CD8-positive, alpha-beta memory T cell (primary cell): ENCODE data around the gene TLE2. TPM values are rescaled to one million over a fixed set of nuclear protein-coding genes. Genes with fewer than 3 reads are reported as not detected.

ENCODE experiments used
- CTCF ChIA-PET: fragments of 350-600 bp; sonication (Branson Sonifier 250); formaldehyde crosslinking; loops from one replicate; lab custom pipeline; 2021; ENCODE audit warnings: antibody characterized with exemption; lab: Charles Lee
- POLR2A ChIA-PET: fragments of 350-600 bp; sonication (Branson Sonifier 250); formaldehyde crosslinking; loops from one replicate; lab custom pipeline; 2021; ENCODE audit warnings: antibody characterized with exemption; lab: Charles Lee
- DNase-seq, 5 donors: peaks; one replicate each; pipeline versions ENCODE4 v3.0.0 to v3.0.0-alpha.2; 2020 to 2022; ENCODE audit warnings: mixed read lengths in 1 of 5
- H3K27ac ChIP-seq: one replicate; pipeline ENCODE4 v1.7.0; 2013; ENCODE audit warnings: low read depth, mild to moderate bottlenecking, low read length, moderate library complexity
- H3K27me3 ChIP-seq: 2 replicates; pipeline ENCODE4 v1.7.0; 2013; ENCODE audit warnings: low read length, mild to moderate bottlenecking; ENCODE audit not compliant: insufficient read depth, poor library complexity, severe bottlenecking
- H3K36me3 ChIP-seq: 2 replicates; pipeline ENCODE4 v1.7.0; 2013; ENCODE audit warnings: mild to moderate bottlenecking, low read length, moderate library complexity; ENCODE audit not compliant: insufficient read depth
- H3K4me1 ChIP-seq: 2 replicates; pipeline ENCODE4 v1.7.0; 2013; ENCODE audit warnings: mild to moderate bottlenecking, low read length, moderate library complexity; ENCODE audit not compliant: insufficient read depth
- H3K4me3 ChIP-seq: 2 replicates; pipeline ENCODE4 v1.7.0; 2013; ENCODE audit warnings: mild to moderate bottlenecking, low read length
- H3K9me3 ChIP-seq: 2 replicates; pipeline ENCODE4 v1.7.0; 2013; ENCODE audit warnings: mild to moderate bottlenecking, low read length
- H3K27ac Mint-ChIP-seq, 8 donors: one replicate each; pipeline ENCODE4 v1.8.0; 2020 to 2021; ENCODE audit warnings: mixed read lengths in 8 of 8, mild to moderate bottlenecking in 6 of 8, inconsistent platforms in 3 of 8, moderate library complexity in 3 of 8
- H3K27me3 Mint-ChIP-seq, 2 donors: one replicate each; pipeline ENCODE4 v1.8.0; 2020 to 2021; ENCODE audit warnings: mixed read lengths in 2 of 2, mild to moderate bottlenecking in 1 of 2, moderate library complexity in 1 of 2
- H3K36me3 Mint-ChIP-seq, 3 donors: one replicate each; pipeline ENCODE4 v1.8.0; 2020 to 2021; ENCODE audit warnings: mixed read lengths in 3 of 3, inconsistent platforms in 1 of 3, mild to moderate bottlenecking in 1 of 3
- H3K4me1 Mint-ChIP-seq, 3 donors: one replicate each; pipeline ENCODE4 v1.8.0; 2020 to 2021; ENCODE audit warnings: mixed read lengths in 3 of 3, inconsistent platforms in 1 of 3, mild to moderate bottlenecking in 1 of 3
- H3K4me3 Mint-ChIP-seq, 7 donors: one replicate each; pipeline ENCODE4 v1.8.0; 2020 to 2021; ENCODE audit warnings: mixed read lengths in 7 of 7, mild to moderate bottlenecking in 6 of 7, moderate library complexity in 4 of 7, inconsistent platforms in 2 of 7
- H3K9me3 Mint-ChIP-seq, 5 donors: one replicate each; pipeline ENCODE4 v1.8.0; 2020 to 2022; ENCODE audit warnings: mixed read lengths in 5 of 5, mild to moderate bottlenecking in 3 of 5, moderate library complexity in 2 of 5, inconsistent platforms in 1 of 5
- polyA plus RNA-seq: library from polyadenylated mRNA; unstranded; fragments of 300-500 nt; fragmentation: Illumina TruSeq; gene quantifications from one replicate; pipeline ENCODE4 v1.2.3, GENCODE V29; 2021
- total RNA-seq, 2 experiments: library from RNA; stranded (reverse); gene quantifications; one replicate each; pipeline ENCODE4 v1.2.3, GENCODE V29; 2021

TLE2 gene
- total and polyA plus RNA-seq, 3 experiments from 2014 or later, result 3.8 to 5.3 (median 5.0) TPM

GRCh38 chr19:3026768-3027167 lies 2.3 kb downstream of the TLE2 start:
- H3K9me3 ChIP-seq, result no peaks in the 10 kb centered on the region
- H3K4me1 ChIP-seq, result peaks cover 22% of the 10 kb centered on the region
- no peaks in the 10 kb centered on the region for H3K36me3 ChIP-seq
- peaks cover 6 to 7% of the 10 kb centered on the region in 2 donors for H3K27me3 Mint-ChIP-seq
- H3K36me3 Mint-ChIP-seq, result no peaks in the 10 kb centered on the region
- ChIA-PET POLR2A (no interaction called here), CTCF (no interaction called here)
- H3K4me1 Mint-ChIP-seq, result peaks cover 15 to 40% (median 30%) of the 10 kb centered on the region in 3 donors
- peak overlapping the region in 2 of 7 donors; percentile 39 to 73 for H3K4me3 Mint-ChIP-seq
- no peak overlapping the region for H3K4me3 ChIP-seq
- no peak overlapping the region for H3K27ac ChIP-seq
- H3K27me3 ChIP-seq, result no peaks in the 10 kb centered on the region
- no peaks in the 10 kb centered on the region for H3K9me3 Mint-ChIP-seq
- no peak overlapping the region for H3K27ac Mint-ChIP-seq
- no peak for DNase-seq

- Histone ChIP-seq H3K27ac (no peak overlapping the region), H3K4me3 (no peak overlapping the region), H3K36me3 (no peaks in the 10 kb centered on the region), H3K4me1 (peaks cover 22% of the 10 kb centered on the region), H3K27me3 (no peaks in the 10 kb centered on the region), H3K9me3 (no peaks in the 10 kb centered on the region)
- Mint-ChIP-seq H3K36me3 (no peaks in the 10 kb centered on the region), H3K4me3 (peak overlapping the region in 3 of 7 donors; percentile 9 to 51 (median 20)), H3K4me1 (peaks cover 15 to 40% (median 26%) of the 10 kb centered on the region in 3 donors), H3K27ac (peak overlapping the region in 1 of 8 donors; percentile 68), H3K27me3 (peaks cover 6 to 7% of the 10 kb centered on the region in 2 donors), H3K9me3 (no peaks in the 10 kb centered on the region)
- ChIA-PET CTCF (no interaction called here), POLR2A (interaction anchor here (0.7 to 0.8 kb wide), 2 partner anchors 10 to 36 kb away, joined by 3 read pairs; no protein-coding TSS in a partner anchor)
- DNase-seq, result no peak
Observed at GRCh38 chr19:3025549-3025886, 3.6 kb downstream of the TLE2 start.

DNA sequence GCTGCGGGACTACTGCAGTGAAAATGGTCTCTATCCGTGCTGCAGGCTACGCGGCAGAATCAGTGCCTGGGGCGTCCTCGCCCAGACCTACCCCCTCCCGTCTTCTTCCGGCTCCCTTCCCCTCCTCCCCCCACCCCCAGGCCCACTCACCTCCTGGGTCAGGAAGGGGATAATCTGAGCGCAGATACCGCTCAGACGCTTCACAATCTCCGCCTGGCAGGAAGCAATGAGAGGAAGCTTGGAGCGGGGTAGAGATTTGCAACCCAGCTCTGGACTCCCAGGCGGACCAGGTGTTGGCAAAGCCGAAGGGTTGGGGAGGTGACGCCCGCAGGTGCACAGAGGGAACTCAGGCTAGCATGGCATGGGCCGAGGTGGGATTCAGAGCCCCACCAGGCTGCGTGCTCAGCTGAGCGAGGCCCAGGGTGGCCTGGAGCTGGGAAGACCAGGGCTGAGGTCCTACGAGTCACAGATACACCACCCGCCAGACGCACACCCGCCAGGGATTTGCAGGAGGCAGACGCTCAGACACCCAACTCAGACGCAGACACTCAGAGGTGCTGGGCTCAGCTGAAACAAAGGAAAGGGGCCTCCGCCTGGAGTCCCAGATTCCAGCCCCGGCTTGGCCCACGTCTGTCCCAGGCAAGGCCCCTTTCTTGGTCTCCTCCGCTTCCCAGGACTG lies 4.1 kb downstream of the TLE2 start:
- Histone ChIP-seq H3K4me3 (no peak overlapping the region), H3K9me3 (no peaks in the 10 kb centered on the region), H3K27me3 (no peaks in the 10 kb centered on the region), H3K36me3 (no peaks in the 10 kb centered on the region), H3K4me1 (peaks cover 22% of the 10 kb centered on the region), H3K27ac (no peak overlapping the region)
- Mint-ChIP-seq H3K4me1 (peaks cover 12 to 36% (median 24%) of the 10 kb centered on the region in 3 donors), H3K9me3 (no peaks in the 10 kb centered on the region), H3K4me3 (peak overlapping the region in 3 of 7 donors; percentile 52 to 58 (median 53)), H3K27me3 (peaks cover 6 to 7% of the 10 kb centered on the region in 2 donors), H3K27ac (peak overlapping the region in 1 of 8 donors; percentile 72), H3K36me3 (no peaks in the 10 kb centered on the region)
- DNase-seq, result no peak
- POLR2A ChIA-PET, result interaction anchor here (0.8 kb wide), 1 partner anchor 11 kb away, joined by 3 read pairs; no protein-coding TSS in a partner anchor
- CTCF ChIA-PET, result no interaction called here

GRCh38 chr19:3024509-3024869 lies 4.6 kb downstream of the TLE2 start:
- ChIA-PET POLR2A (interaction anchor here (0.8 kb wide), 1 partner anchor 11 kb away, joined by 3 read pairs; no protein-coding TSS in a partner anchor), CTCF (no interaction called here)
- DNase-seq, result no peak
- no peaks in the 10 kb centered on the region for H3K36me3 ChIP-seq
- H3K4me3 ChIP-seq, result no peak overlapping the region
- H3K4me1 ChIP-seq, result peaks cover 22% of the 10 kb centered on the region
- H3K36me3 Mint-ChIP-seq, result no peaks in the 10 kb centered on the region
- H3K27me3 Mint-ChIP-seq, result peaks cover 5 to 6% of the 10 kb centered on the region in 2 donors
- H3K4me1 Mint-ChIP-seq, result peaks cover 9 to 31% (median 20%) of the 10 kb centered on the region in 3 donors
- H3K27ac Mint-ChIP-seq, result peak overlapping the region in 1 of 8 donors; percentile 22
- no peaks in the 10 kb centered on the region for H3K9me3 ChIP-seq
- no peak overlapping the region for H3K27ac ChIP-seq
- no peaks in the 10 kb centered on the region for H3K27me3 ChIP-seq
- H3K9me3 Mint-ChIP-seq, result no peaks in the 10 kb centered on the region
- H3K4me3 Mint-ChIP-seq, result peak overlapping the region in 3 of 7 donors; percentile 41 to 53 (median 52)

GRCh38 chr19:3020321-3020960 lies 8.6 kb downstream of the TLE2 start:
- H3K9me3 ChIP-seq, result no peaks in the 10 kb centered on the region
- peaks cover 12% of the 10 kb centered on the region for H3K4me1 ChIP-seq
- ChIA-PET POLR2A (no interaction called here), CTCF (no interaction called here)
- Mint-ChIP-seq H3K4me1 (peaks cover 9 to 17% (median 11%) of the 10 kb centered on the region in 3 donors), H3K27me3 (peaks cover 1 to 6% of the 10 kb centered on the region in 2 donors), H3K36me3 (no peaks in the 10 kb centered on the region), H3K9me3 (no peaks in the 10 kb centered on the region), H3K4me3 (no peak overlapping the region), H3K27ac (no peak overlapping the region)
- DNase-seq, result no peak
- H3K27ac ChIP-seq, result no peak overlapping the region
- no peaks in the 10 kb centered on the region for H3K27me3 ChIP-seq
- H3K4me3 ChIP-seq, result no peak overlapping the region
- no peaks in the 10 kb centered on the region for H3K36me3 ChIP-seq

DNA sequence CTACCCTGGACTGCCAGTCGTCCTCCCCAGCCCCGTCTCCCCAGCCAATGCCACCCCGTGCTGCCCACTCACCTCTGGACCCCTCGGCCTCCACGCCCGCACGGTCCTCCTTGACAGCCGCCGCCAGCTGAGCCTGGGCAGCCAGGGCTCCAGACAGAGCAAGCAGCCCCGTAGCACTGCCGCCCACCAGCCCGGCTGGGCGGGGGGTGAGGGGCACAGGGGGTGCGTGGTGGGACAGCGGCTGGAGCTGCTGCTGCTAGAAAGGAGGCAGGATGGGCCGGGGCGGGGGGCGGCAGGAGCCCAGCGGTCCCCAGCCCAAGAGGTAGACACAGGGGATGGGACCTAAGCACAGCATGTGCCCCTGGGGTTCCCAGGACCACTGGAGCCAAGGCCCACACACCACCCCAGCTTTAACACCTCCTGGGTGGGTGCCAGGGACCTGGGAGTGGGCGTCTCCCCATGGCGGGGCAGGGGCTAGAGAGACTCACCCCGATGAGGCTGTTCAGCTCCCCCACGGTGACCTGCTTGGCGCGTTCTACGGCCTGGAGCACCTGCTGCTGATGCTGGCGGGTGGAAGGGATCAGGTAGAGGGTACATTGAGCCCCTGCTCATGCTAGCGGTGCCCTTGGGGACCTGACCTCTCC lies 9.7 kb downstream of the TLE2 start:
- Mint-ChIP-seq H3K4me1 (peaks cover 1 to 6% (median 4%) of the 10 kb centered on the region in 3 donors), H3K9me3 (no peaks in the 10 kb centered on the region), H3K27me3 (peaks cover 0 to 6% of the 10 kb centered on the region in 2 donors), H3K36me3 (peaks cover 0 to 6% (median 0%) of the 10 kb centered on the region in 3 donors), H3K4me3 (no peak overlapping the region), H3K27ac (no peak overlapping the region)
- DNase-seq, result no peak
- Histone ChIP-seq H3K4me3 (no peak overlapping the region), H3K27me3 (no peaks in the 10 kb centered on the region), H3K9me3 (no peaks in the 10 kb centered on the region), H3K27ac (no peak overlapping the region), H3K4me1 (peaks cover 2% of the 10 kb centered on the region), H3K36me3 (no peaks in the 10 kb centered on the region)
- CTCF ChIA-PET, result no interaction called here
- POLR2A ChIA-PET, result no interaction called here

GRCh38 chr19:3017923-3018322 lies 11.2 kb downstream of the TLE2 start:
- ChIA-PET CTCF (interaction anchor here (1.1 kb wide), 1 partner anchor 86 kb away, joined by 3 read pairs; no protein-coding TSS in a partner anchor), POLR2A (no interaction called here)
- H3K36me3 ChIP-seq, result no peaks in the 10 kb centered on the region
- no peak overlapping the region for H3K27ac ChIP-seq
- peaks cover 0 to 2% (median 0%) of the 10 kb centered on the region in 3 donors for H3K4me1 Mint-ChIP-seq
- H3K27me3 Mint-ChIP-seq, result peaks cover 0 to 3% of the 10 kb centered on the region in 2 donors
- no peaks in the 10 kb centered on the region for H3K4me1 ChIP-seq
- no peaks in the 10 kb centered on the region for H3K9me3 ChIP-seq
- no peak for DNase-seq
- H3K36me3 Mint-ChIP-seq, result peaks cover 0 to 12% (median 4%) of the 10 kb centered on the region in 3 donors
- no peaks in the 10 kb centered on the region for H3K27me3 ChIP-seq
- H3K9me3 Mint-ChIP-seq, result no peaks in the 10 kb centered on the region
- no peak overlapping the region for H3K4me3 Mint-ChIP-seq
- no peak overlapping the region for H3K27ac Mint-ChIP-seq
- no peak overlapping the region for H3K4me3 ChIP-seq
